IMR-90 (cell line): ENCODE results near the gene KDR.

Source experiments
- BHLHE40 ChIP-seq: fragments of 150-350 bp; IDR thresholded peaks from 2 replicates; pipeline ENCODE4 v1.6.1; 2016; ENCODE audit warnings: mild to moderate bottlenecking, low read depth, low read length
- CEBPB ChIP-seq: IDR thresholded peaks from 2 replicates; pipeline ENCODE4 v1.6.1; 2012; ENCODE audit warnings: low read depth, low read length, improper control_type of control experiment
- CHD1 ChIP-seq: IDR thresholded peaks from 2 replicates; pipeline ENCODE4 v1.6.1; 2012; ENCODE audit warnings: low read depth, low read length, improper control_type of control experiment
- FOS ChIP-seq: fragments of 150-350 bp; IDR thresholded peaks from 2 replicates; pipeline ENCODE4 v1.6.1; 2016; ENCODE audit warnings: low read depth, low read length
- MAZ ChIP-seq: IDR thresholded peaks from 2 replicates; pipeline ENCODE4 v1.6.1; 2012; ENCODE audit warnings: low read depth, mild to moderate bottlenecking, low read length, improper control_type of control experiment, moderate library complexity, borderline replicate concordance
- POLR2A ChIP-seq: IDR thresholded peaks from 2 replicates; pipeline ENCODE4 v1.6.1; 2012; ENCODE audit warnings: mild to moderate bottlenecking, low read depth, low read length
- RAD21 ChIP-seq: IDR thresholded peaks from 2 replicates; pipeline ENCODE4 v1.6.1; 2012; ENCODE audit warnings: low read length, improper control_type of control experiment
- RCOR1 ChIP-seq: IDR thresholded peaks from 2 replicates; pipeline ENCODE4 v1.6.1; 2012; ENCODE audit warnings: mild to moderate bottlenecking, low read length, improper control_type of control experiment; ENCODE audit not compliant: insufficient replicate concordance
- RFX5 ChIP-seq: IDR thresholded peaks from 2 replicates; pipeline ENCODE4 v1.8.0; 2012; ENCODE audit warnings: low read depth, mild to moderate bottlenecking, low read length, moderate library complexity
- TF ChIP-seq, protein P1 (sequence below): conservative IDR thresholded peaks from 2 replicates; pipeline ENCODE4 v1.5.1; 2012; ENCODE audit warnings: mild to moderate bottlenecking, low read depth, low read length, improper control_type of control experiment

DNA sequence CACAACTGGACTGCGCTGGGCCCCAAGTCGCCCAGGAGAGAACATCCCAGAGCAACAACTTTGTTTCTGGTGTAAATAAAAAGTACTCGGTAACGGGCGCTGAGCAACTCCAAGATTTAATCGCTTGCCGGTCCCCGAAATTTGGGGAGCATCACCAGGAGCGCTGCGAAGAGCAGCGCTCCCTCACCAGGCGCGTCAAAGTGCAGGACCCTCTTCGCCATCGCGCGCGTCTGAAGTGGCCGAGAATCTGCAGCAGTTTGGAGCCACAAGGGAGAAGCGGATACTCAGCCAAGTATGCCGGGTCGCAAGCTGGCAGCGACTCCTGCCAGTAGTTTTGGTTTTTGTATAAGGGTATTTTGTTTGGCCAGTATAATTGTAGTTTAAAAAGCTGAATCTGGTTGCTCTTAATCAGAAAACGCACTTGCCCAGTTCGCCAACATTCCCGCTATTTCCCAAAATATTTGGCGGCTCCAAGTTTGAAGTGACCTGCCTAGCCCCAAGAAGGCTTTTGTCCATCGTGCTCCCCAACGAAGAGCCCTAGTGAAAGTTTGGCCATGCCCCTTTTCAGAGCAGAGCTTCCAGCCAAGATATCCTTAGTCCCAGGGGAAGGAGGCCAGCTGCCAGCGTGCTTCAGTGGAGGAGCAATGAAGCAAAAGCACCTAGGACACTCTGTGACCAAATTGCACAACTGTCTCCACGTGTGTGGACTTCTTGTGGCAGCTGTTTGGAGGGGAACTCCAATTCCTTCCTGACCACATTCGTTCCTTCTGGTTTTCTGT is 557 bp upstream of the KDR start:
- TF ChIP-seq, protein P1, sequence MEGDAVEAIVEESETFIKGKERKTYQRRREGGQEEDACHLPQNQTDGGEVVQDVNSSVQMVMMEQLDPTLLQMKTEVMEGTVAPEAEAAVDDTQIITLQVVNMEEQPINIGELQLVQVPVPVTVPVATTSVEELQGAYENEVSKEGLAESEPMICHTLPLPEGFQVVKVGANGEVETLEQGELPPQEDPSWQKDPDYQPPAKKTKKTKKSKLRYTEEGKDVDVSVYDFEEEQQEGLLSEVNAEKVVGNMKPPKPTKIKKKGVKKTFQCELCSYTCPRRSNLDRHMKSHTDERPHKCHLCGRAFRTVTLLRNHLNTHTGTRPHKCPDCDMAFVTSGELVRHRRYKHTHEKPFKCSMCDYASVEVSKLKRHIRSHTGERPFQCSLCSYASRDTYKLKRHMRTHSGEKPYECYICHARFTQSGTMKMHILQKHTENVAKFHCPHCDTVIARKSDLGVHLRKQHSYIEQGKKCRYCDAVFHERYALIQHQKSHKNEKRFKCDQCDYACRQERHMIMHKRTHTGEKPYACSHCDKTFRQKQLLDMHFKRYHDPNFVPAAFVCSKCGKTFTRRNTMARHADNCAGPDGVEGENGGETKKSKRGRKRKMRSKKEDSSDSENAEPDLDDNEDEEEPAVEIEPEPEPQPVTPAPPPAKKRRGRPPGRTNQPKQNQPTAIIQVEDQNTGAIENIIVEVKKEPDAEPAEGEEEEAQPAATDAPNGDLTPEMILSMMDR = no peak
- TF ChIP-seq MAZ (no peak), POLR2A (no peak), RFX5 (no peak), CHD1 (no peak), RAD21 (no peak), BHLHE40 (no peak), RCOR1 (no peak), CEBPB (no peak), FOS (no peak)
